Measurements from ENCODE around the gene CLCN5.
"Not testable (repeated sequence)": the region's sequence is repeated elsewhere in the genome, so short reads cannot be mapped to it uniquely, and the experiment has no call there.

CLCN5 gene

GRCh38 chrX:49996474-49996873 is 74.1 kb downstream of the CLCN5 start:
- no peak for DNase-seq (ENCODE audit: low read depth)

GRCh38 chrX:49999087-49999486 is 76.7 kb downstream of the CLCN5 start:
- no peak for DNase-seq (ENCODE audit: low read depth)

- DNase-seq (ENCODE audit: low read depth): no peak
These were observed 78.6 kb downstream of the CLCN5 start for GRCh38 chrX:50000937-50001542.

GRCh38 chrX:50002067-50002714 is 79.8 kb downstream of the CLCN5 start:
- DNase-seq (ENCODE audit: low read depth): no peak

- DNase-seq (ENCODE audit: low read depth): no peak
These were observed 81.1 kb downstream of the CLCN5 start for GRCh38 chrX:50003467-50003866.

GRCh38 chrX:50003927-50004326 is 81.5 kb downstream of the CLCN5 start:
- DNase-seq (ENCODE audit: low read depth): no peak

- not testable (repeated sequence) for DNase-seq (ENCODE audit: low read depth)
These were observed 103.2 kb downstream of the CLCN5 start for GRCh38 chrX:50025591-50025990.

GRCh38 chrX:50035126-50035525 is 112.7 kb downstream of the CLCN5 start:
- DNase-seq (ENCODE audit: low read depth): no peak

- DNase-seq (ENCODE audit: low read depth): no peak
These were observed 114.0 kb downstream of the CLCN5 start for GRCh38 chrX:50036426-50036825.

- no peak for DNase-seq (ENCODE audit: low read depth)
These were observed 123.4 kb downstream of the CLCN5 start for GRCh38 chrX:50045823-50046222.

GRCh38 chrX:50049228-50049627 is 126.8 kb downstream of the CLCN5 start:
- no peak for DNase-seq (ENCODE audit: low read depth)

- no peak for DNase-seq (ENCODE audit: low read depth)
These were observed 131.8 kb downstream of the CLCN5 start for GRCh38 chrX:50054147-50054546.

GRCh38 chrX:50066318-50066937 is 144.0 kb downstream of the CLCN5 start:
- no peak for DNase-seq (ENCODE audit: low read depth)

- no peak for DNase-seq (ENCODE audit: low read depth)
These were observed 145.3 kb downstream of the CLCN5 start for GRCh38 chrX:50067435-50068284.

- DNase-seq (ENCODE audit: low read depth): no peak
These were observed 145.8 kb downstream of the CLCN5 start for GRCh38 chrX:50068285-50068563.

GRCh38 chrX:50068893-50069292 is 146.5 kb downstream of the CLCN5 start:
- DNase-seq (ENCODE audit: low read depth): no peak

- no peak for DNase-seq (ENCODE audit: low read depth)
These were observed 149.1 kb downstream of the CLCN5 start for GRCh38 chrX:50071494-50071893.

- DNase-seq (ENCODE audit: low read depth): no peak
These were observed 149.7 kb downstream of the CLCN5 start for GRCh38 chrX:50072110-50072509.

- DNase-seq (ENCODE audit: low read depth): no peak
These were observed 151.2 kb downstream of the CLCN5 start for GRCh38 chrX:50073601-50074000.

- no peak for DNase-seq (ENCODE audit: low read depth)
These were observed 153.4 kb downstream of the CLCN5 start for GRCh38 chrX:50075630-50076339.

GRCh38 chrX:50081282-50081889 is 159.0 kb downstream of the CLCN5 start:
- DNase-seq (ENCODE audit: low read depth): no peak

- DNase-seq (ENCODE audit: low read depth): no peak
These were observed 160.3 kb downstream of the CLCN5 start for GRCh38 chrX:50082741-50083140.

Data from stimulated activated CD8-positive, alpha-beta memory T cell treated with anti-CD3 and anti-CD28 coated beads, Interleukin-12 subunit alpha, Interleukin-12 subunit beta, amount 100 ng/mL, for 1 hour (primary cell).